ENCODE data around the gene FHIP2A. TPM values are rescaled to one million over a fixed set of nuclear protein-coding genes. Genes with fewer than 3 reads are reported as not detected.

Gene FHIP2A, protein sequence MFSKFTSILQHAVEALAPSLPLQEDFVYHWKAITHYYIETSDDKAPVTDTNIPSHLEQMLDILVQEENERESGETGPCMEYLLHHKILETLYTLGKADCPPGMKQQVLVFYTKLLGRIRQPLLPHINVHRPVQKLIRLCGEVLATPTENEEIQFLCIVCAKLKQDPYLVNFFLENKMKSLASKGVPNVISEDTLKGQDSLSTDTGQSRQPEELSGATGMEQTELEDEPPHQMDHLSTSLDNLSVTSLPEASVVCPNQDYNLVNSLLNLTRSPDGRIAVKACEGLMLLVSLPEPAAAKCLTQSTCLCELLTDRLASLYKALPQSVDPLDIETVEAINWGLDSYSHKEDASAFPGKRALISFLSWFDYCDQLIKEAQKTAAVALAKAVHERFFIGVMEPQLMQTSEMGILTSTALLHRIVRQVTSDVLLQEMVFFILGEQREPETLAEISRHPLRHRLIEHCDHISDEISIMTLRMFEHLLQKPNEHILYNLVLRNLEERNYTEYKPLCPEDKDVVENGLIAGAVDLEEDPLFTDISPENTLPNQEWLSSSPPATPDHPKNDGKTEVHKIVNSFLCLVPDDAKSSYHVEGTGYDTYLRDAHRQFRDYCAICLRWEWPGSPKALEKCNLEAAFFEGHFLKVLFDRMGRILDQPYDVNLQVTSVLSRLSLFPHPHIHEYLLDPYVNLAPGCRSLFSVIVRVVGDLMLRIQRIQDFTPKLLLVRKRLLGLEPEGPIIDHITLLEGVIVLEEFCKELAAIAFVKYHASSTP
- total RNA-seq: 10 to 100 TPM; 18.9 to 20.0 TPM

DNA sequence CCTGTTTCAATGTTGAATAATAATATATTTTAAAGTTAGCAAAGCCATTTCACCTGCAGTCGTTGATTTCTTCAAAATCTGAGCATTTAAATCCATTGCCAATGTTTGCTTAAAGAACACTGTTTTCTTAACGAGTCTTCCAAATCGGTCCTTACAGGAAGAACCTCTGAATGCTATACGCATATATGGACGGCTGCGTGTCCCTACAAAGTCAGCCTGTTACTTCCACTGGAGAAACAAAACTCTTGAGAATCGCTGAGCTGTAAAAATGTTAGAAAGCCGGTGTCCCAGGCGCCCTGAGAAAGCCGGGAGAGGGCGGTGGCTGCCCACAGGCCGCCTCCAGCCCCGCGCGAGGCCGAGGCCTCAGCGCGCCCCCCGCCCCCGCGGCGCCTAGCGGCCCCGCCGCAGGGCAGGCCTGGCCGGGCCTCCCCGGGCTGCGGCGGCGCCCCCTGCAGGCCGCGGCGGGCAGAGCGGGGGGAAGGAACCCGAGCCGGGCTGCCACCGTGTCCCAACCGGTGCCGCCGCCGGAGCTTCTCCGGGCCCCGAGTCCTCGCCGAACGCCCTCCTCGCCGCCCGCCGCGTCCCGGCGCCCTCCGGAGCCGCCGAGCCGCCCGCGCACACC is at the start of gene FHIP2A:
Gene FHIP2A (plus strand): TSS at position 488 of the 622 bp plus-strand sequence. CDS start 299 bp downstream, outside the sequence.

Other genes starting within 250 kb of the FHIP2A start
- gene ABLIM1, start 163.5 kb upstream of the FHIP2A start, total RNA-seq: under 1 TPM; 0.33 to 0.69 TPM
- 10 to 100 TPM; 28.6 to 41.0 TPM for gene TRUB1, start 116.4 kb downstream of the FHIP2A start, total RNA-seq